GM19023 (cell line): ENCODE data around the gene CNTNAP2.

Source experiments
- ATAC-seq: cut with Tn5 transposase; IDR thresholded peaks from one replicate; pipeline ENCODE4 v1.9.1; 2021; ENCODE audit warnings: mild to moderate bottlenecking, moderate library complexity; ENCODE audit not compliant: unreplicated experiment

The CNTNAP2 gene

DNA sequence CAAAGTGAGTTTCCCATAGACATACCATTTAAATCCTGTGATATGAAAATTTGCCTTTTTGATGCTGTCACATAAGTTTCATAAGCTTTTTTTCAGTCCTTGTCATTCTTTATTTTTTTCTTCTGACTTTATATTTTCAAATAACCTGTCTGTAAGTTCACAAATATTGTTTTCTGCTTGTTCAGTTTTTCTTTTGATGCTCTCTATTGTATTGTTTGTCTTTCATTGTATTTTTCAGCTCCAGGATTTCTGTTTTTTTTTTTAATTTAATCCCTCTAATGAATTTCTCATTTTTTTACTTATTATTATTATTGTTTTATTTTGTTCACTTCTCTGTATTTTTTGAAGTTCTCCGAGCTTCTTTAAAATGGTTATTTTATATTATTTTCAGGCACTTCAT, 623.4 kb downstream of the CNTNAP2 start:
- ATAC-seq: no peak

DNA sequence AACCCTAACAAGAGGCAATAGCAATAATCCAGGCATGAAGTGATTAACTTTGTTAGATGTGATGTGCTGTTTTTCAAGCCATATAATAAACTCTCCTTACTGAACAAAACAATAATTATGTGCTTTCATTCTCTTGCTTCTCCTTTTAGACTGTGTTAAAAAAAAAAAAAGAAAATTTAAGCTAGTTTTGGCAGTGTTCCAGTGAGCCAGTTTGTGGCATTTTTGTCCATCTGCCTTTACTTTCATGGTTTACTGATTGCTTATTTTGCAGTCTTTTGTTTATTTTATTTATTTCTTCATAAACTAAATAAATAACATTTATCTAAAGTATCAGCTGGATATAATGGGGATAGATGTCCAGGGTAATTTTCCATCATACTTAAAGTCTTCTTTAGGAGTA, 625.3 kb downstream of the CNTNAP2 start:
- ATAC-seq: no peak

- no peak for ATAC-seq
Observed at GRCh38 chr7:146754385-146754784, 637.8 kb downstream of the CNTNAP2 start.

DNA sequence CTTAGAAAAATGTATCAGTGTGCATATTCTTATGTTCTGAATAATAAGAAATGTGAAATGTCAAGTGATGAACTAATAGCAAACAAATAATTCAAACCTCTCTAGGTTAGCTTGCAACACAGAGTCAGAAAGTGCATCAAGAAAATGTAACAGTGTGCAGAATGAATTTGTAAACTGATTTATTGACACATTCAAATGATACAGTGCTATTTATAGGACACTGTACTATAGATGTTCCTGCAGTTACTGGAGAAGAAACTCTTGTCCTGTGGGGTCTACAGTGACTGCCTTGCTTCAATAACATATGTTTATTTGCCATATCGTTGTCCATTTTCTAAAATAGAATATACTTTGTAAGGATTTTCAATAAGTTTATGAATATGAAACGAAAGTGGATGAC, 639.0 kb downstream of the CNTNAP2 start:
- ATAC-seq: no peak

DNA sequence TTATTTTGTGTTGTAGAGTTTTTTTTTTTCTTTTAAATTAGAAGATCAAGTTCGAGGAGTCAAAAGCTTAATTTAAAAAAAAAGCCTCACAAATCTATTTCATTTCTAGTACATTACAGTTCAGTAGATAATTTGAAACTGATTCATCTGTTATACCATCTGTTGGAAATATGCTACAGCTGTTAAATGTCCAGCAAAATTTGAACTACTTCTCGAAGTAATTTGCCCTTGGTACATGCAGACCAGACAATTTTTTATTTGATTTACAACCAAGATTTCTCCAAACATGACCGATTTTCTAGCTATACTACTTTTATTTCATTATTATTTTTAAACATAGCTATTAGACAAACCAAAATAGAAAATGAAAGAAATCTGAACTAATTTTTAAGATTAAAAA, 647.9 kb downstream of the CNTNAP2 start:
- no peak for ATAC-seq

DNA sequence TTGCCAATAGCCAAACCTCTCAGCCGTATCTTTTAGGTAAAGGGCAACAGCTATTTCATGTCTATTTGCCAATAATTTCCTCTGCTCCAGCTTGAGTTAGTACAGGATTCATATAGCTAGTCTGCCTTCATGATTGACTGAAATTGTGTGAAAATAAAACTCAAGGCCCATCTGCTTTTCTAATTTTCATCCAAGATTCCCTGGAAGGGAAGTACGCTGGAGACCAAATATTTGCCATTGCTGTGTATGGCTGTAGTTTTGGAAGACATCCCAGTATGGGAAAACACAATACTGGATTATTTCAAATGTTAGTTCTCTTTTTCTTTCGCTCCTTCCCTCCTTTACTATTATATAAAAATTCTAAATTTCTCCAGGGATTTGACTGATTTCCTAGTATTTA, 652.4 kb downstream of the CNTNAP2 start:
- ATAC-seq: no peak

GRCh38 chr7:146772601-146773000, 656.0 kb downstream of the CNTNAP2 start:
- no peak for ATAC-seq

DNA sequence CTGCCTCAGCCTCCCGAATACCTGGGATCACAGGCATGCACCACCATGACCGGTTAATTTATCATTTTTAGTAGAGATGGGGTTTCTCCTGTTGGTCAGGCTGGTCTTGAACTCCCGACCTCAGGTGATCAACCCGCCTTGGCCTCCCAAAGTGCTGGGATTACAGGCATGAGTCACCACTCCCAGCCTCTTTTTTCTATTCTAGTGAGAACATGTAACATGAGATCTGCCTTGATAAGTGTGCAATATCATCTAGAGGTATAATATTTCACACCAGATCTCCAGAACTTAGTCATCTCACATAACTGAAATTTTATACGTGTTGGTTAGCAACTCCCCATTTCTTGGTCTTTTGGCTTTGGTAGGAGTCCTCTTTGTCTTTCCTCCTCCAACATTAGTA, 656.9 kb downstream of the CNTNAP2 start:
- no peak for ATAC-seq

GRCh38 chr7:146781352-146782116, 664.9 kb downstream of the CNTNAP2 start:
- ATAC-seq: no peak

DNA sequence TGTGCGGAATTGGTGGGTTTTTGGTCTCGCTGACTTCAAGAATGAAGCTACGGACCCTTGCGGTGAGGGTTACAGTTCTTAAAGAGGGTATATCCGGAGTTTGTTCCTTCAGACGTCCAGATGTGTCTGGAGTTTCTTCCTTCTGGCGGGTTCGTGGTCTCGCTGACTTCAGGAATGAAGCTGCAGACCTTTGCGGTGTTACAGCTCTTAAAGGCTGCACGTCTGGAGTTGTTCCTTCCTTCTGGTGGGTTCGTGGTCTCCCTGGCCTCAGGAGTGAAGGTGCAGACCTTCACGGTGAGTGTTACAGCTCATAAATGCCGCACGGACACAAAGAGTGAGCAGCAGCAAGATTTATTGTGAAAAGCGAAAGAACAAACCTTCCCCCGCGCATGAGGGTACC, 670.7 kb downstream of the CNTNAP2 start:
- ATAC-seq: no peak

DNA sequence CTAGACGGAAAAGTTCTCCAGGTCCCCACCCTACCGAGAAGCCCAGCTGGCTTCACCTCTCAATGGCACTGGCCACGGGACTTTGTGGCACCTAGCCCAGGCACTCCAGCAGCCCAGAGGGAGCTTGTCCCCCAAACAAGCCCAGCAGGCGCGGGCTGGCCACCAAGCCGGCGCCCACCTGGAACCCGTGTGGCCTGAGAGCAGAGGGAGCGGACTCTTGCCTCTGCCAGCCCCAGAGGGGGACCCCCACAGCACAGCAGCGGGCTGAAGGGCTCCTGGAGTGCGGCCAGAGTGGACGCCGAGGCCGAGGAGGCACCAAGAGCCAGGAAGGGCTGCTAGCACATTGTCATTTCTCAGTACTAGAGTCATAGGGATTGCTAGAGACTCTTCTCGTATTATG, 671.4 kb downstream of the CNTNAP2 start:
- no peak for ATAC-seq

DNA sequence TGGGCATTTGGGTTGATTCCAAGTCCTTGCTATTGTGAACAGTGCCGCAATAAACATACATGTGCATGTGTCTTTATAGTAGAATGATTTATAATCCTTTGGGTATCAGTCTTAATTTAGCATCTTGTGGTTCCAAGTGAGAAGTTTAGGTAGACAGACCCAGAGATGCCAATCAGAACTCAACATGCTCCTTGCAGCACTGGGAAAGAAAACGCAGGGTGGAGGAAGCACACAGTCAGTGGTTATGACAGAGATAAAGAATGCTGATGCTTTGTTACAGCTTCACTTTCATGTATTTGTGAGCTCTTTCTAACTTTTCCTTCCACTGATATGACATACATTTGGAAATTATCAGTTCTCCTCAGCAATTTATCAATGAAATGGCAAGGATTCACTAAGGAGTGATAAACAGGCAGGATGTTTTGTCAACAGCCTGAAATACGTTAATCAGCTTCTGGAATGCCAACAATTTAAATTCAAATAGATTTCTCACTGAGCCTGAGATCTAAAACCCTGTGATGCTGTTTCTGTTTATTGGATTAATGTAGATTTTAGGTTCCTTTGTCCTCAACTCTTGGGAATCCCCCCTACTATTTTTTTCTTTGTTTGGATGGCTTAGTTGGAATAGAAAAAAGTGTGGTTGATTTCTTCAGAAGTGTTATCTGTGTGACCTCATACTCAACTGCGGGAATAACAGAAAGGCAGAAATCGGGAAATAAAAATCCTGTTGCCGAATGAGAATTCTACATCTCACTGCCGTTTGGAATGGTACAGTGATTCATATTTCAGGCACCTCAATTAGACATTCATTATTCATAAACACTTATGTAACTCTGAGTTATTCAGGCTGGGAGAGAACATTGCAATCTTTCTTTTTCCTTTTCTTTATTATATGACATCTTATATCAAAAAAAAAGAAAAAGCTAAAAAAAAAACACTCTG, 675.0 kb downstream of the CNTNAP2 start:
- no peak for ATAC-seq

- no peak for ATAC-seq
Observed at GRCh38 chr7:146804620-146805019, 688.0 kb downstream of the CNTNAP2 start.

DNA sequence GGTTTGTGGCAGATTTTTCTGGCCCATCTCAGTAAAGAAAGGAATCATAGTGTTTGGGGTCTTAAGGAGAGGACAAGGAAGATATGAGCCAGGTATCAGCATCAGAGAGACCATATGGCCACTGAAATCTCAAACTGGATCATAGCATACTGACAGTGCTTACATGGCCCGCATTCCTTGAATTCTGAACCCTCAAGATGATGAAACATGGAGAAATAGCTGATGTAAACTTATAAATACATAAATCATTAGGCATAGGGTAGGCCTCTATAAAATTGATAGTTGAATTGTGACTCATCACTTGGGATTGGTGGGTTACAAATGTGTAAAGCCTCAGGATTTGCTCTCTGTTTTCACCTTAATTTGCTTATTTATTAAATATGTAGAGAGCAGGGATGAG, 688.5 kb downstream of the CNTNAP2 start:
- ATAC-seq: no peak

- ATAC-seq: no peak
Observed at GRCh38 chr7:146826329-146826728, 709.7 kb downstream of the CNTNAP2 start.

DNA sequence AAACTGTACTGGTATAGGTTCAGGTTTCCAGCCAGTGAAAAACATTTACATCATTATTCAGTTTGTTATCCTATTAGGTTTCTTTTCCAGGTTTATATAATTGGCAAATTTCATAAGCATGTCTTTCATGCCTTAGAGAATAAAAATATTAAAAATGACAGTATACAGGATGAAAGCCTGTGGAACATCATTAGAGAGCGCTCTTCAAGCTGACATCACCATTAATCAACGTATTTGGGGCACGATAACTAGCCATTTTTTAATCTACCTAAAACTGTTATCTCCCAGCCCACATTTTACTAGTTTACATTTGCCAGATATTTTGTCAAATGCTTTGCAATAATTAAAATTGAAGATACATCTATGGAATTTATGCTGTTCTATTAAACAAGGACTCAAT, 714.1 kb downstream of the CNTNAP2 start:
- ATAC-seq: no peak

GRCh38 chr7:146831875-146832274, 715.3 kb downstream of the CNTNAP2 start:
- ATAC-seq: no peak

DNA sequence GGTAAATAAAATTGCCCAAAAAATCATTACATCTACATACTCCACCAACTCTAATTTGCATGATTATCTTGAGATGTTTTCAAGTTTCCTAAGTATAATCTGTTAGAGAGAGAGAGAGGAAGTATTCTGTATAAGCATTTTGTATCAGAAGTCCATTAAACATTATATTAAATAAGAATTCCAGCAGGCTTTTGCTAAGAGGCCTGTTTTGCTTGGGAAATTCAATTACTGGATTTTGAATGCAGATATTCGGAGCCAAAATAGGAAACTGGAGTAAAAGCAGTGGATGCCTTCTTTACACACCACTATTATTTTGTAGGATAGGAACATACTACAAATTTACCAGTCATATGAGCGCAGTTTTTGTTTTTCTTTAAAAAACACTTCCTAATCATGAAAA, 727.8 kb downstream of the CNTNAP2 start:
- no peak for ATAC-seq

DNA sequence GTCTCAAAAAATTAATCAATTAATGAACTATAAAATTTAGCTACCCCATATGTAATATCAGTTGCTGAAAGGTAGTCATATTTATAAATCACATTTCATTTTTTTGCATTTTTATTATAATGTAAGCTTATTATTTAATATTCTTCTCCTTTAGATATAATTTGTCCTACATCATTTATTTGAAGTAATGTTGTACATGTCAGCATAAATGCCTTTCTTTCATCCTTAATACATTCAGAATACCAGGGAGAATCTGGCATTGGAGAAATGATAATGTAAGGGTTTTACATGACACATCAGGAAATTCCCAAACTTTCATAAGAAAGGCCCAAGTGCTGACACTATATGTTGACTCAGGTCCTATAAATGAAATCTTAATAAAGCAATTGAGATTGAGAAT, 742.1 kb downstream of the CNTNAP2 start:
- ATAC-seq: no peak

DNA sequence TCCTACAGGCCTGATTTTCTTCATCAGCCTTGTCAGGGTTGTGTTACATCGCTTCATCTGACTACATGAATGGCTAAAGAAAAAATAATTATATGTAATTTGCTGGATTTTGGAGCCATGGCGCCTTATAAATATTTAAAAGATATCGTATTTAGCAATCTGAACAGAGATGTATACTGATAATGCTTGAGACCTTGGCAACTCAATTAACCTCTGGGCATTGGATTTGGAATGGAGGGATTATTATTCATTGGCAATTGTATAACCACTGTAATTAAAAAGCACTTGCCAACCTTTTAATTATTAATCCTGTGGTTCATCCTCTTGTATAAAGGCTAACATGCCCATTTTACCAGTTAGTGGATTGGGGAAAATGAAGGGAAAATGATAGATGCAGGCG, 745.1 kb downstream of the CNTNAP2 start:
- no peak for ATAC-seq

- no peak for ATAC-seq
Observed at GRCh38 chr7:146862415-146862814, 745.8 kb downstream of the CNTNAP2 start.

- ATAC-seq: no peak
Observed at GRCh38 chr7:146864644-146865043, 748.0 kb downstream of the CNTNAP2 start.
